Activated CD4-positive, alpha-beta T cell treated with anti-CD3 and anti-CD28 coated beads, Interleukin-2, amount 10 ng/mL, durations not matched to agents 24 days and 14 days (primary cell): ENCODE results near the gene NTF3. TPM values are rescaled to one million over a fixed set of nuclear protein-coding genes. Genes with fewer than 3 reads are reported as not detected.

Experiments
- DNase-seq: peaks from one replicate; pipeline ENCODE4 v3.0.0; 2022
- H3K27ac Mint-ChIP-seq: one replicate; pipeline ENCODE4 v1.8.0; 2022; ENCODE audit warnings: mild to moderate bottlenecking, mixed read lengths
- H3K27me3 Mint-ChIP-seq: one replicate; pipeline ENCODE4 v1.8.0; 2022; ENCODE audit warnings: mixed read lengths
- H3K36me3 Mint-ChIP-seq: one replicate; pipeline ENCODE4 v1.8.0; 2022; ENCODE audit warnings: low read depth, mild to moderate bottlenecking, mixed read lengths
- H3K4me1 Mint-ChIP-seq: one replicate; pipeline ENCODE4 v1.8.0; 2021; ENCODE audit warnings: mixed read lengths
- H3K4me3 Mint-ChIP-seq: one replicate; pipeline ENCODE4 v1.8.0; 2022; ENCODE audit warnings: mild to moderate bottlenecking, moderate library complexity, mixed read lengths
- H3K9me3 Mint-ChIP-seq: one replicate; pipeline ENCODE4 v1.8.0; 2021; ENCODE audit warnings: mixed read lengths
- intact Hi-C: fragments of 100-400 bp; cut with micrococcal nuclease; formaldehyde crosslinking; loops from one replicate; pipeline ENCODE4 v1.15.1; 2023
- total RNA-seq: library from RNA; stranded (reverse); gene quantifications from 2 replicates; pipeline ENCODE4 v1.2.3, GENCODE V29; 2022

NTF3 gene
- total RNA-seq, 1 donor from 2014 or later, result not detected

DNA sequence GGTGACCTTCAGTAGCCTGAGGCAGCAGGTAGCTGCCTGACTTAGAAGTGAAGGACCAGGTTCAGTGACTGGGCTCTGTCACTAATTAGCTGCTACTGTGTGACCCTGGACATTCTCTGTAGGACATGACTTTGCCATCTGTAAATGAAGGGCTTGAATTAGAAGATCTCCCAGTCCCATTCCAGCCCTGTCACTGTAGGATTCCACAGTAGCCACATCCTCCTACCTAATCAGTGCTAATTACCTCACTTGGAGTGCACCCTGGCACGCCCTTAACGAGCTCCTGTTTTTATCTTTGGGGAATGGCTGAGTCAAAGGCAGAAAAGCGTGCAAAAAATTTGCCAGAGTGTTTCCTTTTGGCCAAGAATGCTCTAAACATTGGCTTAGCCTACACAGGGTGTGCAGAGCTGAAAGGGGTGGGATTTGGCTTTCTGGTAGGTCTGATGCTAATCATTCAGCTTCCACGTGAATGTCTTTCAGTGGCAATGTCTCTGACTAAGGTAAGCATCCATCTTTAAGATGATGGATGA, 6.8 kb downstream of the NTF3 start:
- intact Hi-C loops, result no loop called here
- H3K27ac Mint-ChIP-seq, result no peak overlapping the region
- H3K4me3 Mint-ChIP-seq, result no peak overlapping the region
- H3K36me3 Mint-ChIP-seq, result no peaks in the 10 kb centered on the region
- H3K27me3 Mint-ChIP-seq, result peaks cover 9% of the 10 kb centered on the region
- no peaks in the 10 kb centered on the region for H3K4me1 Mint-ChIP-seq
- no peaks in the 10 kb centered on the region for H3K9me3 Mint-ChIP-seq
- no peak for DNase-seq

DNA sequence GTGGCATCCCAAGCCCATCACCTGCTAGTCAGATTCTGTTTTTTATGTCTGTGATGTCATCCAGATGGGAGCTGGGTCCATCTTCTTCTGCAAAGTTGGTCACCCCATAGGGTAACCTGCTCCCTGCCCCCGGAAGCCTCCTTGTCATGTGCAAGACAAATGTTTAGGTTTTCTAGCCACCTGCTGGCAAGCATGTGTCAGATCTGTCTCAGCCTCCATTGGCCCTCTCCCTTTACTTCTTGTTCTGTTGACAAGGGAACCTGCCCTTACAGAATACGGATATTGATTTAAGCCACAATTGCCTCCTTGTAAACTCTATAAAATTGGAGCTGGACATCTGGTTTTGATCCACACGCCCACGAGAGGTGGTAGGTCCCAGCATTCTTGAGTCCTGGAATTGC, 7.5 kb downstream of the NTF3 start:
- Mint-ChIP-seq H3K4me1 (no peaks in the 10 kb centered on the region), H3K27ac (no peak overlapping the region), H3K27me3 (peaks cover 9% of the 10 kb centered on the region), H3K4me3 (no peak overlapping the region), H3K36me3 (no peaks in the 10 kb centered on the region), H3K9me3 (no peaks in the 10 kb centered on the region)
- no peak for DNase-seq
- intact Hi-C loops, result no loop called here

DNA sequence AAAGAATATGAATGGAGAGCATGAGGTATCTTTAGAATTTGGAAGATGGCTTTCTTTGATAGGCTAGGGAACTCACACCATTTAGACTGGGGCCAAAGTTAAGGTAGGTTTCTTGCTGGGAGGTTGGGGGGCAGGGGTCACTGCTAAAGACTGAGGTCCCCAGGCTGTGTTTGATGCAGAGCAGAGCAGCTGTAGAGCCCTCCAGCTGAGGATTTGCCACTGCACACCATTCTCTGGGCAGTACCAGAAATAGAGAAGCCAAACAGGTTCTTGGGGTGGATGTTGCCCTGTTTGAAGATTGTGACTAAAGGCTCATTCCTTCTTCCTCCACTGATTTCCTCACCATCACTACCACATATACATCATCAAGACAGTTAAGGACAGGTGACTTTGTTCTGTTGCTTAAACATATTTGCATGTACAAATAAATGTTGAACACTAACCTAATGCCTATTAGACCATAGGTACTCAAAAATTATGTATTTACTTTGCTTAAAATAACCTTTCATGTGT, 7.9 kb downstream of the NTF3 start:
- H3K27ac Mint-ChIP-seq, result no peak overlapping the region
- H3K27me3 Mint-ChIP-seq, result peaks cover 9% of the 10 kb centered on the region
- H3K4me3 Mint-ChIP-seq, result no peak overlapping the region
- H3K4me1 Mint-ChIP-seq, result no peaks in the 10 kb centered on the region
- no peak for DNase-seq
- intact Hi-C loops, result no loop called here
- no peaks in the 10 kb centered on the region for H3K9me3 Mint-ChIP-seq
- no peaks in the 10 kb centered on the region for H3K36me3 Mint-ChIP-seq

DNA sequence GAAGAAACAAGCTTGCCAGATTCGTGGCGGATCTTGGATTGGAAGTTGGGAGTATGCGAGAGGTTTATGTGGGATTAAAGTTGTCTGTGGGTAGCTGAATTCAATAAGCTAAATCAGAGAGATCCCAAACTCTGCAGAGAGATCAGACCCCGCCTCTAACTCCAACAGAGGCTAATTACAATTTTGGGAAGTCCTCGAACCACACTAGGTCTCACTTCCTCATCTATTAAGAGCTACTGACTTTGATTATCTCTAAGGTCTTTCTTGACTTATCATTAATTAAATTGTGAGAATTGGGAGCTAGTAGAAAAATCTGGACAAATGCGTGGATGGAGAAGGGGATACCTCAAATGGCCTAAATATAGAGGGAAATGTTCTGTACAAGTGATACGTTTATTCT, 9.1 kb downstream of the NTF3 start:
- no peaks in the 10 kb centered on the region for H3K4me1 Mint-ChIP-seq
- H3K9me3 Mint-ChIP-seq, result no peaks in the 10 kb centered on the region
- intact Hi-C loops, result no loop called here
- no peaks in the 10 kb centered on the region for H3K36me3 Mint-ChIP-seq
- H3K27me3 Mint-ChIP-seq, result peaks cover 9% of the 10 kb centered on the region
- DNase-seq, result no peak
- no peak overlapping the region for H3K27ac Mint-ChIP-seq
- no peak overlapping the region for H3K4me3 Mint-ChIP-seq

DNA sequence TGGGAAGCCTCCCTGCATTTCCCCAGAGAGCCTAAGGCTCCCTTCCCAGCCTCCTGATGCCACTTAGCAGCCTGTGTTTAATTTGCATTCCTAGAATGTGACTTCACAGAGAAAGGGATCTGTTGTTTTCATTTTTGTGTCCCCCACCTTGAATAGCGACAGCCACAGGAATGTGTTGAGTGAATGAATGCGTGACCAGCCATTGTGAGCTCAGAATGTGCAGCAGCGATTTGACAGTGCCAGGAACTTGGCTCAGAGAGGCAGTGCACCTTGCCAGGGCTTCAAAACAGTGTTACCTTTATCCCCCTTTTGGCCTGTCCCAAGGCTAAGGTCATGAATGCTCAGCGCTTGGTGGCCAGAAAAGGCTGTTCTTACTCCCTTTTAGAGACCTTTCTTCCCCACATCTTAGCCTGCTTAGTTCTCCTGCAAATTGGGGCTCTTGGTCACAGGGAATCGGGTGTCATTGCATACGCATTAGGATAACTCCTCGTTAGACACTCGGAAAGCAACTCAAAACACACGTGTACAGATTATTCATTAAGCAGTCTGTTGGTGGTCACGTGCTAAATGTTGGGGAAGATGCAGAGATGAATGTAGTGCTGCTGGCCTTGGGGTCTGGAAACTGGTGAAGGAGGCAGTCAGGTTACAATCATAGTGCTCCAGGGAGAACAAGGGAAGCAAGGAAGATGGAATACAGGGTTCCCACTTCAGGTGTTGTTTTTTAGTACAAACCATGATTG, 9.8 kb downstream of the NTF3 start:
- no peak for DNase-seq
- H3K4me1 Mint-ChIP-seq, result no peaks in the 10 kb centered on the region
- H3K9me3 Mint-ChIP-seq, result no peaks in the 10 kb centered on the region
- peaks cover 10% of the 10 kb centered on the region for H3K27me3 Mint-ChIP-seq
- intact Hi-C loops, result no loop called here
- H3K4me3 Mint-ChIP-seq, result no peak overlapping the region
- no peaks in the 10 kb centered on the region for H3K36me3 Mint-ChIP-seq
- no peak overlapping the region for H3K27ac Mint-ChIP-seq

DNA sequence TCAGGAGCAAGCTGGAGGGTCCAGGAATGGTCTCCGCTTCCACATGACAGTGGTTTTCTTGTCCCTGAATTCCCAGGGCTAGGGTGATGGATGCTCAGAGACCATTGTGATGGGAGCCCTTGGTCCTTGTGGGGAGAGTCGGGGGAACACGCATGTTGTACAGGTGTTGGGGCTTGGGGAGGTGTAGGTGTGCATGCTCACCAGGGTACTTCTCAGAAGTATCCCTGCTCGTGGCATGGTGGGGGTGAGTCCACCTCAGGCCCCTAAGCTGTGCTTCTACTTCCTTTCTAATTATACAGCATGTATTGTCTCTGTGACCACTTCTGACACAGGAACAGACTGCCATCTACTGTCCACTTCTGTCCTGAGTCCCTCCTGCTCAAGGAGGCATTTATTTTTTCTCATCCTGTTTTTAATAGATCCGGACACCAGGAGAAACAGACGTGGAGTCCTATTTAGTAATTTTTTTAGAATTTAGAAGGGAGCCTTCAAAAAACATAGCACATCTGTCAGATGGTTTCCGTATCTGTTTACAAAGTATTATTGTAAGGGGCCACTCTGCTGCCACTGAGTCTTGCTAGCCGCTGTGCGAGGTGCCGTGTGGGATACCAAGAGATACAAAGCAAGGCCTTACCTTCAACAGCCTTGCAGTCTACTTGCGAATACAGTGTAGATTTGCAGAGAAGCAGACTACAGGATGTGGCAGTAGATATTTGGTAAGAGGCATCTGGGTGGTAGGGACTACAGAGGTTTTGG, 10.5 kb downstream of the NTF3 start:
- peaks cover 15% of the 10 kb centered on the region for H3K27me3 Mint-ChIP-seq
- H3K27ac Mint-ChIP-seq, result no peak overlapping the region
- H3K36me3 Mint-ChIP-seq, result no peaks in the 10 kb centered on the region
- H3K9me3 Mint-ChIP-seq, result no peaks in the 10 kb centered on the region
- H3K4me1 Mint-ChIP-seq, result no peaks in the 10 kb centered on the region
- intact Hi-C loops, result no loop called here
- DNase-seq, result no peak
- no peak overlapping the region for H3K4me3 Mint-ChIP-seq

DNA sequence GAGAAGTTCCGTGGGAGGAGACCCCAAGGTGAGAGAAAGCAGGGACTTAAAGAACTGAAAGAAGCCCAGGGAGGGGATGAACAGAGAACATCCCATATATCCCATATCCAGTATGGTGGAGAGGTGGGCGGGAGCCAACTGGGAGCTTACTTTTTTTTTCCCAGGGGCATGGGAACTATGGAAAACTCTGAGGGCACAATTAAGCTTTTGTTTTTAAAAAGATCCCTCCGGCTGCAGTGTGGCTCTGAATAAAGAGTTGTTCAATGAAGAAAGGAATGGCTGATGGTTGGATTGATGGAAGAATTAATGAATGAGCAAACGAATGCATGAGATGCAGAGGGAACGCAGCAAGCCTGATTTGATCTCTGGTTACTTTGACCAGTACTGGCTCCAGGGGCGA, 12.6 kb downstream of the NTF3 start:
- intact Hi-C loops, result no loop called here
- Mint-ChIP-seq H3K9me3 (no peaks in the 10 kb centered on the region), H3K27me3 (peaks cover 15% of the 10 kb centered on the region)

DNA sequence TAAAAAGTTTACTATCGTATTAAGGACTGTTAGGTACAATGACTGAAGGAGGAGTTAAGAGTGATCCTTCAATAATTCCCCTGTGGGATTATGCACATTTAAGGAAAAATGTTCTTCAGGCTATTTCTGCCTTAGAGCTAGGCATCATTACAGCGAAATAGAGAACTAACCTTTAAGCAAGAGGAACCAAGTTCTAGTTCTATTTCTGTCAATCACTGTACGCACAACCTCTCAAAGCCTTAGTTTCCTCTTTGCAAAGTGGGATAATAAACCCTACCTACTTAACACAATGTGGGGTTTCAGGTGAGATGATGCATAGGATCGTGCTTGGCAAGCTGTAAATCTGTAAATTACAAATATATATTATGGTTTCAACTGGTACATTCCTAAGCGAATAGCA, 15.4 kb downstream of the NTF3 start:
- DNase-seq, result no peak
- Mint-ChIP-seq H3K27me3 (peaks cover 13% of the 10 kb centered on the region), H3K27ac (no peak overlapping the region), H3K9me3 (no peaks in the 10 kb centered on the region), H3K4me1 (no peaks in the 10 kb centered on the region), H3K4me3 (no peak overlapping the region), H3K36me3 (no peaks in the 10 kb centered on the region)
- intact Hi-C loops, result no loop called here

More for the DNA sequence above, 12.6 kb downstream of the NTF3 start:
- no peak overlapping the region for H3K4me3 Mint-ChIP-seq
- no peaks in the 10 kb centered on the region for H3K36me3 Mint-ChIP-seq
- DNase-seq, result no peak
- H3K4me1 Mint-ChIP-seq, result no peaks in the 10 kb centered on the region
- H3K27ac Mint-ChIP-seq, result no peak overlapping the region

DNA sequence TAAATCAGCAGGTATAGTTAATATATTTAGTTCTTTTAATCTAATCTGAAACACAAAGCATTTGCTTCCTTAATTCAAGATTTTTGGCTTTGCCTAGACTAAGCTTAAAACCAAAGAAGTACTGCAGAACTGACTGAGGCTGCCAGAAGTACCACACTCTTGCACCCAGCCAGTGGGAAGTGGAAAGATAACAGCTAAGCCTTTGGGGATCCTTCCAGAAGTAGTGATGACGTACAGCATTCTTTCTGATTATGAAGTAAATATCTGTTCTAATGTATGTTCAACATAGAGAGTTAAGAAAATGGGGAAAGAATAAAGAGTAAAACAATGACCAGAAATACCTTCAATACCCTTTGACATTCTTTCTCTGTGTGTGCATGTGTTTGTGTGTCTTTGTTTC, 19.3 kb downstream of the NTF3 start:
- Mint-ChIP-seq H3K36me3 (no peaks in the 10 kb centered on the region), H3K4me3 (no peak overlapping the region), H3K27me3 (peaks cover 13% of the 10 kb centered on the region), H3K4me1 (no peaks in the 10 kb centered on the region), H3K27ac (no peak overlapping the region), H3K9me3 (no peaks in the 10 kb centered on the region)
- intact Hi-C loops, result no loop called here
- DNase-seq, result no peak

DNA sequence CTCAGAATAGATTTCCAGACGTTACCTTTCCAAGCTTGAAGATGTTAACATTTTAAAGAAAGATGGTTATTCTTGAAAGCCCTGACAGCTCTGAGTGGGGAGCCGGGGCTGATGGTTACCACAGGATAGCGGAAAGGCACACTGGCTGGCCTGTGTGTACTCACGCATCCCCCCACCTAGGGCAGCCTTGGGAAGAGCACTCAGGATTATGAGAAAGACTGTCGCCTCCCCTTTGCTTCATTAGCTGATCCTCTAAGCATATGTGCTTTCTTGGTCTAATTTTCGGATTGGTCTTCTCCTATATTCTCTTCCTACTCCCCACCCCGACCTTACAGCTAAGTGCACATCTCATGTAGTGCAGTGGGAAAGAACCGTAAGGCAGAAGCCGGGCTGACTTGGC, 20.7 kb downstream of the NTF3 start:
- no peak for DNase-seq
- no peak overlapping the region for H3K27ac Mint-ChIP-seq
- H3K36me3 Mint-ChIP-seq, result no peaks in the 10 kb centered on the region
- no peaks in the 10 kb centered on the region for H3K9me3 Mint-ChIP-seq
- H3K27me3 Mint-ChIP-seq, result peaks cover 7% of the 10 kb centered on the region
- H3K4me1 Mint-ChIP-seq, result no peaks in the 10 kb centered on the region
- no peak overlapping the region for H3K4me3 Mint-ChIP-seq
- intact Hi-C loops, result no loop called here

DNA sequence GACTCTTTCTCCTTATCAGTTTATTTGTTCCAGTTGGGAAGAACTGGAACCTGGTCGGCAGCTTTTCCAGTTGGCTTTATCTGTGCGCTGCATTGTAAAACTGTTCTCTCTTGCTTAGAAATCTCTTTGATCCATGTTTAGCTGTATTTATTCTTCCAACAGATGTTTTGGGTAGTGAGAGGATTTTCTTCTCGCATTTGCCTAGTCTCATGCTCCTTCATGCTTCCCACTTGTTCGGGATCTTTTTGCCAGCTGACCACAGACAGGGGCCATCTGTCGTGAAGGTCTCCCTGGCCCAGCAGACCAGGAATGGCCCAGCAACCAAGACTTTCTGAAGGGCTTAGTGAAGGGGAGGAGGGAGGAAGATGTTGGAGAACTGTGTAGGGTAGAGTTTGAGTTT, 21.6 kb downstream of the NTF3 start:
- no peak overlapping the region for H3K4me3 Mint-ChIP-seq
- intact Hi-C loops, result no loop called here
- H3K27ac Mint-ChIP-seq, result no peak overlapping the region
- no peaks in the 10 kb centered on the region for H3K4me1 Mint-ChIP-seq
- H3K27me3 Mint-ChIP-seq, result peaks cover 3% of the 10 kb centered on the region
- H3K9me3 Mint-ChIP-seq, result no peaks in the 10 kb centered on the region
- DNase-seq, result no peak
- H3K36me3 Mint-ChIP-seq, result no peaks in the 10 kb centered on the region

DNA sequence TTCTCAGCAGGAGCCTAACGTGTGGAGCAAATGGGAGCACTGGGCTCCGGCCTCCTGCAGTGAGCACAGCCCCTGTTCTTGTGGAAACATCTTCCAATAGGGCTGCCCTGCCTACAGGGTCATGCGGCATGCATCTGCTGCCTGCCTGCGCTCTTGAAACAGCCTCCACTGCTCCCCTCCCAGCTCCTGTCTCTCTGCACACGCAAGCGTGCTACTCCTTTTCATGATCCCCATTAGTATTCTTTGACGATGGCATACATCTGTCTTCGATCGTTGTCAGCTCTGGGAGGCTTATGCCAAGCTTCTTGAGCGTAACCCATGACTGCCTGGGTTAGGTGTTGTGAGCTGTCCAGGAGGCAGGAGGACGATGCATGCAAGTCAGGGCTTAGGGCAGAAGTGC, 23.1 kb downstream of the NTF3 start:
- Mint-ChIP-seq H3K27me3 (no peaks in the 10 kb centered on the region), H3K4me3 (no peak overlapping the region), H3K9me3 (no peaks in the 10 kb centered on the region), H3K36me3 (no peaks in the 10 kb centered on the region), H3K27ac (no peak overlapping the region), H3K4me1 (no peaks in the 10 kb centered on the region)
- no peak for DNase-seq
- intact Hi-C loops, result no loop called here

DNA sequence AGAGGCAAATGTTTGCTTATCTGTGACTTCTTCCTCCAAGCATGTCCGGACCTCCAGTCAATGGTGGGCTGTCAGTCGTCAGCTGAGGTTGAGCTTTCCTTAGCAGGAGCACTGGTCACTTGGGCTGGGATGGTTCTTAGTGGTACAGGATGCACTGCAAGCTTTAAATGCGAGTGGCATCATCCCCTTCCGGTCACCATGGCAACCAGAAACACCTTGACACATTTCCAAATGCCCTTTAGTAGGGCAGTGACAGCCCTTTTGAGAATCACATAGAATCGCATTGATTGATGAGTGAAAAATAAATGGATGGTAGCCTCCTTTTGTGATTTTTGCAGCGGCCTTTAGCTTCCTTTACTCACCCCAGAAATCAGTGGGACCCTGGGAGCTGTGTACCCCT, 24.1 kb downstream of the NTF3 start:
- no peak for DNase-seq
- Mint-ChIP-seq H3K27ac (no peak overlapping the region), H3K4me1 (no peaks in the 10 kb centered on the region), H3K36me3 (no peaks in the 10 kb centered on the region), H3K9me3 (no peaks in the 10 kb centered on the region), H3K27me3 (no peaks in the 10 kb centered on the region), H3K4me3 (no peak overlapping the region)
- intact Hi-C loops, result no loop called here

DNA sequence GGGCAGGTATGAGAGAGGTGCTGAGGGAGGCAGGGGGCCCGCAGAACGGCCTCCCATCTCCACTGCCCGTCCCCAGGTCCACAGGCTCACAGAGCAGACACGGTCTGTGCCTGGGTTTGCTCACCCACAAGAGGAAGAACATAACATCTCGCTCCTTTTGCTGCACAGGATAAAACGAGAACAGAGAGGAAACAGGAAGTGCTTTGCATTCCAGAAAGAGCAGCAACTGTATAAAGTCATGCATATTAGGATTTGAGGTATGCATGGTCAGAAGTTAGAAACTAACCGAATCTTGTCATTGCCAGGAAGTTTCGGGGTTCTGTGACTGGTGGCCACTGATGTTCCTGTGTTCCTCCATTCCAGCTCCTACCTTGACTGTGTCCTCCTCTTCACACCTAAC, 25.0 kb downstream of the NTF3 start:
- intact Hi-C loops, result no loop called here
- H3K27ac Mint-ChIP-seq, result no peak overlapping the region

More for the DNA sequence above, 25.0 kb downstream of the NTF3 start:
- Mint-ChIP-seq H3K4me1 (no peaks in the 10 kb centered on the region), H3K4me3 (no peak overlapping the region), H3K27me3 (no peaks in the 10 kb centered on the region), H3K36me3 (no peaks in the 10 kb centered on the region), H3K9me3 (no peaks in the 10 kb centered on the region)
- DNase-seq, result no peak
